GM13977 (cell line): Measurements from ENCODE around the gene ANGPTL2.

Experiments
- DNase-seq: peaks from one replicate; pipeline ENCODE4 v3.0.0; 2012; ENCODE audit warnings: low spot score
- CTCF ChIP-seq: IDR thresholded peaks from 2 replicates; pipeline ENCODE4 v1.5.1; 2012; ENCODE audit warnings: mild to moderate bottlenecking, control low read depth; ENCODE audit not compliant: insufficient read depth; ENCODE audit errors: extremely low read depth, missing control alignments
- in situ Hi-C: fragments of 300-500 bp; cut with MboI; formaldehyde crosslinking; loops from one replicate; pipeline ENCODE4 v1.12.0; 2022; ENCODE audit warnings: low sequenced_read_pairs, low pct_unique_long_range_greater_than_20kb, mixed read lengths, inconsistent platforms; ENCODE audit not compliant: unreplicated experiment

The ANGPTL2 gene

GRCh38 chr9:127136880-127137639, 14.6 kb upstream of the ANGPTL2 start:
- in situ Hi-C loops, result no loop called here
- no peak for DNase-seq
- TF ChIP-seq CTCF, result no peak

DNA sequence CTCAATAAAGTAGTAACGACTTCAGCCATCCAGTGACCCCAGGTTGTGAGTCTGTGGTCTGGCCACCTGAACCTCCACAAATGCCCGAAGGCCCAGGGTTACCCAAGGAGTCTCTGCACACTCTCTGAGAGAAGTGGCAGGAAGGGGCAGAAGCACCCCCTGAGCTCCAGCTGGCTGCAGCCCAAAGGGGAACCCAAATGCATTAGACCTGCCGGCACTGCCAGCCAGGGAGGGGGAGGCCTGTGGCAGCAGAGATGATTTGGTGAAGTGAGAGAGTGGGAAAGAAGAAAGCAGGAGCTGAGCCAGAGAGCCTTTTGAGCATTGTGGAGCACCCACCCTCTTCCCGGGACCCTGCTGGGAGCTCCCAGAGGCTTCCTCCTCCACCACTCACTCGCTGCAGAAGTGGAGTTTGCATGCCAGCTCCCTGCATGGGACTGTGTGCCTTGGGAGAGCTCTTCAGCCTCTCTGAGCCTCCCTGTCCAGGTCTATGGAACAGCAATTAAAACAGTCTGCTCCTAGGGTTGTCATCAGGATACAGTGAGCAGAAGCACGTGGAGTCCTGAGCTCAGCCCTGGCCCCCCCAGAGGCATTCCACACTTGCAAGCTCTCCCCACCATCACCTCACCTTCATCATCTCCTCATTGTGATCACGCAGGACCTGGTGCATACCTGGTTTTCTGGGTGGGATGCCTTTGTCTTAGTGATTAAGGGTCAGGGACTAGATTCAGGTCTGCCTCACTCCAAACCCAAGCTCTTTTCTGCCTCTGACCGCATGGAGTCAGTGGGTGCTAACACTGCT, 13.8 kb upstream of the ANGPTL2 start:
- no peak for DNase-seq
- in situ Hi-C loops, result no loop called here
- TF ChIP-seq CTCF, result no peak

- DNase-seq, result no peak
- in situ Hi-C loops, result no loop called here
- no peak for TF ChIP-seq CTCF
Measured at GRCh38 chr9:127135056-127135745, 12.8 kb upstream of the ANGPTL2 start.

DNA sequence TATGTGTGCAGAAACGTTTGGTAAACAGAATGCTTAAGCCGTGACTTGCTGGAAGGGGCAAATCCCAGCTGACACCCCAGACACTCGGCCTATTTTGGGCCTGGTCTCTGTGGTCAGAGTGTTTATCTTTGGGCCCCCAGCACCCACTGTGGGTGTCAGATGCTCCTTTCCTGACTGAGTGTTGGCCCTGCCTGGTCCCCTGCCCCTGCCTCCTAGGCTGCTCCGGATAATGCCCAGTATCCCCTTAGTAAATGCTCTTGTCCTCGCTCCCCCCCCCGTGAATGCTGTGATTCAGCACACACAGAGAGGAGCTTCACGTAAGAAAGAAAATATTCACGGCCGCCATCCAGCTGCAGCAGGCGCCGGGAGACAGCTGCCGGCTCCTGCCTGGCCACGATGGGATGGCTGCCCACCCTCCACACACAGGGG, 11.3 kb upstream of the ANGPTL2 start:
- TF ChIP-seq CTCF, result no peak
- in situ Hi-C loops, result no loop called here
- DNase-seq, result no peak

DNA sequence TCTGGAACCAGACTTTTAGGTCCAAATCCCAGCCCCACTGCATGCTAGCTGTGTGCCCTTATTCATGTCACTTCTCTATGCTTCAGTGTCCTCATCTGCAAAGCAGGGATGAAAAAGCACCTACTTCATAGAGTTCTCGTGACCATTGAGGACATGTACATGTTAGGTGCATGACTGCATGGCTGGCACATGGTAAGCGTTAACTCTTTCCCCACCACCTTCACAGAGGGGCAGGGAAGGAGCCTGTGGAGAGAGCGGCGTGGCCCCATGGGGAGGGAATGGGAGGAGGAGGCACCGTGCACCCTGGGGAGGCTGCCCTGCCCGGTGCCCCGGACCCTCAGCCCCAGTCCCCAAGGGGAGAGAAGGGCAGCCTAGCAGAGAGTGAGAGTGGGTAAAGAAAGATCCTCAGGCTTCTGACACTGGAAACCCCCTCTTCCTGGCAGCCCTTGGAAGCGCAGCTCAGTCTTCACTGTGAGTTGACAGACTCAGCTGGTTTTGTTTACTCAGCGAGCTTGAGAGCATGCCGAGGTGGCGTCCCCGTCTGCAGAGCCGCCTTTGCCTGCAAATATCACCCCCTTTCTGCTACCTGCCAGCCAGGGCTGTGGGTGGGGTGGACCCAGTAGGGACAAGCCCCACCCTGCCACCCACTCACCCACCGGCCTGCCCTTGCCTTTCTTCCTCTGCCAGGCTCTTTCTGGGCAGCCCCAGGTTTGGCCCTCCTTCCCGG, 10.6 kb upstream of the ANGPTL2 start:
- no peak for TF ChIP-seq CTCF
- in situ Hi-C loops, result no loop called here

GRCh38 chr9:127132375-127132774, 9.9 kb upstream of the ANGPTL2 start:
- in situ Hi-C loops, result no loop called here
- no peak for TF ChIP-seq CTCF
- no peak for DNase-seq

More for the DNA sequence above, 10.6 kb upstream of the ANGPTL2 start:
- no peak for DNase-seq
